Ectodermal cell (in vitro differentiated cells): ENCODE results near the gene ZBTB7B.

Source experiments
- H3K27ac ChIP-seq: 2 replicates; pipeline ENCODE4 v1.7.0; 2013; ENCODE audit warnings: mild to moderate bottlenecking, low read depth, low read length; ENCODE audit not compliant: insufficient read depth, poor library complexity, severe bottlenecking
- H3K27me3 ChIP-seq: 2 replicates; pipeline ENCODE4 v1.7.0; 2013; ENCODE audit warnings: mild to moderate bottlenecking, low read length; ENCODE audit not compliant: insufficient read depth, control insufficient read depth, poor library complexity, severe bottlenecking
- H3K36me3 ChIP-seq: one replicate; pipeline ENCODE4 v1.7.0; 2013; ENCODE audit warnings: low read length; ENCODE audit not compliant: control insufficient read depth, insufficient read depth
- H3K4me1 ChIP-seq: one replicate; pipeline ENCODE4 v1.7.0; 2013; ENCODE audit warnings: low read length; ENCODE audit not compliant: control insufficient read depth, insufficient read depth
- H3K4me3 ChIP-seq: 2 replicates; pipeline ENCODE4 v1.7.0; 2013; ENCODE audit warnings: low read depth, low read length, control low read depth; ENCODE audit not compliant: insufficient read depth
- H3K9me3 ChIP-seq: 2 replicates; pipeline ENCODE4 v1.7.0; 2013; ENCODE audit warnings: mild to moderate bottlenecking, low read length, moderate library complexity; ENCODE audit not compliant: control insufficient read depth
- WGBS, 2 experiments: methylation state at CpG; one replicate each; pipeline ENCODE4 v1.1.7; 2013; ENCODE audit warnings: missing lambda C conversion rate in 2 of 2; 5-methylcytosine and 5-hydroxymethylcytosine counted together

The ZBTB7B gene

GRCh38 chr1:155004352-155005075 lies 1.9 kb downstream of the ZBTB7B start:
- Histone ChIP-seq H3K27me3 (no peaks in the 10 kb centered on the region), H3K9me3 (no peaks in the 10 kb centered on the region), H3K4me3 (peak overlapping the region; percentile 57), H3K36me3 (no peaks in the 10 kb centered on the region), H3K27ac (peak overlapping the region; percentile 8), H3K4me1 (peaks cover 25% of the 10 kb centered on the region)
- WGBS, 2 experiments = 51 to 53% methylated on average over 4 to 5 of the region's 5 CpGs

- no peak overlapping the region for H3K27ac ChIP-seq
- H3K9me3 ChIP-seq = no peaks in the 10 kb centered on the region
- 82 to 84% methylated on average over 17 of the region's 17 CpGs for WGBS, 2 experiments
- no peaks in the 10 kb centered on the region for H3K27me3 ChIP-seq
- H3K4me3 ChIP-seq = no peak overlapping the region
- H3K4me1 ChIP-seq = peaks cover 26% of the 10 kb centered on the region
- H3K36me3 ChIP-seq = no peaks in the 10 kb centered on the region
Observed at GRCh38 chr1:155005076-155006011, 2.7 kb downstream of the ZBTB7B start.

- no peaks in the 10 kb centered on the region for H3K36me3 ChIP-seq
- no peak overlapping the region for H3K27ac ChIP-seq
- WGBS, 2 experiments = 86 to 97% methylated on average over 2 of the region's 2 CpGs
- peaks cover 39% of the 10 kb centered on the region for H3K4me1 ChIP-seq
- H3K9me3 ChIP-seq = no peaks in the 10 kb centered on the region
- no peaks in the 10 kb centered on the region for H3K27me3 ChIP-seq
- H3K4me3 ChIP-seq = no peak overlapping the region
Observed at GRCh38 chr1:155006601-155007101, 4.0 kb downstream of the ZBTB7B start.

- Histone ChIP-seq H3K9me3 (no peaks in the 10 kb centered on the region), H3K27me3 (no peaks in the 10 kb centered on the region), H3K4me3 (no peak overlapping the region), H3K4me1 (peaks cover 43% of the 10 kb centered on the region), H3K27ac (no peak overlapping the region), H3K36me3 (no peaks in the 10 kb centered on the region)
- 92 to 93% methylated on average over 6 of the region's 6 CpGs for WGBS, 2 experiments
Observed at GRCh38 chr1:155007251-155007828, 4.7 kb downstream of the ZBTB7B start.

- H3K9me3 ChIP-seq = no peaks in the 10 kb centered on the region
- no peaks in the 10 kb centered on the region for H3K27me3 ChIP-seq
- WGBS, 2 experiments = 63 to 69% methylated on average over 16 of the region's 16 CpGs
- peaks cover 50% of the 10 kb centered on the region for H3K4me1 ChIP-seq
- H3K4me3 ChIP-seq = no peak overlapping the region
- no peaks in the 10 kb centered on the region for H3K36me3 ChIP-seq
- H3K27ac ChIP-seq = no peak overlapping the region
Observed at GRCh38 chr1:155008015-155008941, 5.7 kb downstream of the ZBTB7B start.

- Histone ChIP-seq H3K36me3 (no peaks in the 10 kb centered on the region), H3K27me3 (no peaks in the 10 kb centered on the region), H3K4me3 (no peak overlapping the region), H3K4me1 (peaks cover 48% of the 10 kb centered on the region), H3K27ac (peak overlapping the region; percentile 2), H3K9me3 (no peaks in the 10 kb centered on the region)
- WGBS, 2 experiments = 92 to 96% methylated on average over 10 to 11 of the region's 12 CpGs
Observed at GRCh38 chr1:155009221-155009711, 6.7 kb downstream of the ZBTB7B start.

- H3K27ac ChIP-seq = no peak overlapping the region
- H3K36me3 ChIP-seq = peaks cover 2% of the 10 kb centered on the region
- no peaks in the 10 kb centered on the region for H3K27me3 ChIP-seq
- 95 to 97% methylated on average over 5 of the region's 5 CpGs for WGBS, 2 experiments
- no peaks in the 10 kb centered on the region for H3K9me3 ChIP-seq
- peaks cover 43% of the 10 kb centered on the region for H3K4me1 ChIP-seq
- H3K4me3 ChIP-seq = no peak overlapping the region
Observed at GRCh38 chr1:155009742-155010141, 7.1 kb downstream of the ZBTB7B start.

- Histone ChIP-seq H3K36me3 (peaks cover 4% of the 10 kb centered on the region), H3K4me1 (peaks cover 40% of the 10 kb centered on the region), H3K9me3 (no peaks in the 10 kb centered on the region), H3K27ac (no peak overlapping the region), H3K4me3 (no peak overlapping the region), H3K27me3 (no peaks in the 10 kb centered on the region)
- WGBS, 2 experiments = 81 to 92% methylated on average over 9 to 11 of the region's 11 CpGs
Observed at GRCh38 chr1:155010211-155010918, 7.8 kb downstream of the ZBTB7B start.

- H3K9me3 ChIP-seq = no peaks in the 10 kb centered on the region
- H3K4me1 ChIP-seq = peaks cover 40% of the 10 kb centered on the region
- no peak overlapping the region for H3K4me3 ChIP-seq
- no peaks in the 10 kb centered on the region for H3K27me3 ChIP-seq
- peaks cover 4% of the 10 kb centered on the region for H3K36me3 ChIP-seq
- H3K27ac ChIP-seq = peak overlapping the region; percentile 23
- 86 to 87% methylated on average over 5 of the region's 5 CpGs for WGBS, 2 experiments
Observed at GRCh38 chr1:155011004-155011416, 8.4 kb downstream of the ZBTB7B start.
